Transverse colon (tissue), 4 donors: Measurements from ENCODE around the gene GAB2. TPM values are rescaled to one million over a fixed set of nuclear protein-coding genes. Genes with fewer than 3 reads are reported as not detected.
A peak's percentile ranks its signal among the peaks of the same experiment; 100 is the strongest.

Source experiments
- DNase-seq: peaks from one replicate; pipeline ENCODE4 v3.0.0-alpha.2; 2019
- H3K27ac ChIP-seq, 4 donors: fragments of 200-600 bp; sonication (generic); 2 replicates each; pipeline ENCODE4 v1.5.1; 2016 to 2018; ENCODE audit warnings: inconsistent platforms in 4 of 4
- H3K27me3 ChIP-seq: fragments of 200-600 bp; sonication (generic); 2 replicates; pipeline ENCODE4 v1.5.1; 2017; ENCODE audit warnings: inconsistent platforms
- H3K36me3 ChIP-seq, 4 donors: fragments of 200-600 bp; sonication (generic); 2 replicates each; pipeline ENCODE4 v1.5.1; 2017 to 2019; ENCODE audit warnings: inconsistent platforms in 4 of 4
- H3K4me1 ChIP-seq, 4 donors: fragments of 200-600 bp; sonication (generic); 2 replicates each; pipeline ENCODE4 v1.5.1; 2017 to 2020; ENCODE audit warnings: inconsistent platforms in 4 of 4
- H3K4me3 ChIP-seq, 4 donors: fragments of 200-600 bp; sonication (generic); 1 replicate in 1 of 4; 2 replicates in 3 of 4; pipeline versions ENCODE4 v1.5.1 to v1.6.1; 2017 to 2019; ENCODE audit warnings: inconsistent platforms in 4 of 4
- H3K9me3 ChIP-seq, 2 donors: fragments of 200-600 bp; sonication (generic); 2 replicates each; pipeline ENCODE4 v1.5.1; 2017 to 2019; ENCODE audit warnings: inconsistent platforms in 2 of 2
- EP300 ChIP-seq: sonication (generic); formaldehyde crosslinking; IDR thresholded peaks from one replicate; pipeline ENCODE4 v1.6.1; 2017; ENCODE audit warnings: antibody characterized with exemption, low read depth
- POLR2A ChIP-seq: fragments of 450-650 bp; IDR thresholded peaks from one replicate; pipeline ENCODE4 v1.6.1; 2016; ENCODE audit warnings: antibody characterized with exemption, mild to moderate bottlenecking, moderate library complexity
- POLR2AphosphoS5 ChIP-seq, 3 donors: sonication (generic); formaldehyde crosslinking; IDR thresholded peaks; one replicate each; pipeline ENCODE4 v1.6.1; 2016; ENCODE audit warnings: antibody characterized with exemption in 3 of 3
- WGBS, 2 donors: methylation state at CpG; one replicate each; pipeline ENCODE4 v1.1.5; 2018; ENCODE audit warnings: low coverage in 1 of 2; 5-methylcytosine and 5-hydroxymethylcytosine counted together
- in situ Hi-C, 4 donors: fragments of 200-750 bp; cut with MboI; loops; one replicate each; pipeline versions ENCODE4 v1.15.0 to v1.15.1; 2017; ENCODE audit warnings: low sequenced_read_pairs in 3 of 4, low pct_ligation_motif_present in 1 of 4, low pct_unique_long_range_greater_than_20kb in 1 of 4
- intact Hi-C: fragments of 100-400 bp; cut with DNase I; formaldehyde crosslinking; loops from one replicate; pipeline ENCODE4 v1.15.1; 2023; ENCODE audit warnings: low total_unique reads
- total RNA-seq, 4 donors: library from RNA; depleted of rRNA; stranded (reverse); fragments of >200 nt; gene quantifications; one replicate each; pipeline ENCODE4 v1.1.0, GENCODE V29; 2016
- TF ChIP-seq, protein P1 (sequence below), 5 experiments: fragments of 200-600 bp in 3 of 5; fragments of 450-650 bp in 2 of 5; sonication (generic) in 3 of 5; IDR thresholded peaks; 1 replicate in 2 of 5; 2 replicates in 3 of 5; pipeline ENCODE4 v1.5.1; 2016 to 2017; ENCODE audit warnings: antibody characterized with exemption in 5 of 5, inconsistent platforms in 3 of 5, mild to moderate bottlenecking in 2 of 5, moderate library complexity in 1 of 5

The GAB2 gene
- total RNA-seq, 4 donors from 2014 or later = 5.8 to 35.7 (median 22.9) TPM

DNA sequence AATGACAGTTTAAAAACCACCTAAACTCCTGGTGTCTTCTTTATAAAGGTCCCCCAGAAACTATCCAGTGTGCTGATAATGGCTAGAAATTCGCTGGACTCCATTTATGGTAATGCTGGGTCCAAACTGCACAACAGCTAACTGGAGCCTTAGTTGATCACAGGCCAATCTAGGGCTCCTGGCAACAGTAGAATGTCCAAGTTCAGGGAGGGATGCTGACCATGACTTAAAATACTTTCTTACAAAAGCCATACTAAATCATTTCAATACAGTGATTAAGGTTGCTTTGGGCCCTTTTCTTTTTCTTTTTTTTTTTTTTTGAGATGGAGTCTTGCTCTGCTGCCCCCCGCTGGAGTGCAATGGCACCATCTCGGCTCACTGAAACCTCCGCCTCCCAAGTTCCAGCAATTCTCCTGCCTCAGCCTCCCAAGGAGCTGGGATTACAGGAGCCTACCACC lies 14.5 kb upstream of the GAB2 start:
- Histone ChIP-seq H3K36me3 (peaks cover 0 to 6% (median 0%) of the 10 kb centered on the region in 4 donors), H3K9me3 (no peaks in the 10 kb centered on the region), H3K27ac (no peak overlapping the region), H3K27me3 (no peaks in the 10 kb centered on the region), H3K4me1 (peaks cover 0 to 24% (median 10%) of the 10 kb centered on the region in 4 donors), H3K4me3 (no peak overlapping the region)
- intact Hi-C loops = no loop called here
- in situ Hi-C loops = loop anchor here in 1 of 4 donors (10.0 kb wide), 1 partner anchor 207 kb away; no protein-coding TSS in a partner anchor
- WGBS, 2 donors = 78% methylated on average over 4 of the region's 4 CpGs; no CpG with 5 or more reads in 1 of the 2 donors
- no peak for DNase-seq
- TF ChIP-seq EP300 (no peak), POLR2A (no peak), POLR2AphosphoS5 (IDR thresholded peaks at IDR 0.05) (no peak)
- TF ChIP-seq, protein P1, sequence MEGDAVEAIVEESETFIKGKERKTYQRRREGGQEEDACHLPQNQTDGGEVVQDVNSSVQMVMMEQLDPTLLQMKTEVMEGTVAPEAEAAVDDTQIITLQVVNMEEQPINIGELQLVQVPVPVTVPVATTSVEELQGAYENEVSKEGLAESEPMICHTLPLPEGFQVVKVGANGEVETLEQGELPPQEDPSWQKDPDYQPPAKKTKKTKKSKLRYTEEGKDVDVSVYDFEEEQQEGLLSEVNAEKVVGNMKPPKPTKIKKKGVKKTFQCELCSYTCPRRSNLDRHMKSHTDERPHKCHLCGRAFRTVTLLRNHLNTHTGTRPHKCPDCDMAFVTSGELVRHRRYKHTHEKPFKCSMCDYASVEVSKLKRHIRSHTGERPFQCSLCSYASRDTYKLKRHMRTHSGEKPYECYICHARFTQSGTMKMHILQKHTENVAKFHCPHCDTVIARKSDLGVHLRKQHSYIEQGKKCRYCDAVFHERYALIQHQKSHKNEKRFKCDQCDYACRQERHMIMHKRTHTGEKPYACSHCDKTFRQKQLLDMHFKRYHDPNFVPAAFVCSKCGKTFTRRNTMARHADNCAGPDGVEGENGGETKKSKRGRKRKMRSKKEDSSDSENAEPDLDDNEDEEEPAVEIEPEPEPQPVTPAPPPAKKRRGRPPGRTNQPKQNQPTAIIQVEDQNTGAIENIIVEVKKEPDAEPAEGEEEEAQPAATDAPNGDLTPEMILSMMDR (IDR thresholded peaks at IDR 0.05) = peak; percentile 28 to 49 (median 37)

DNA sequence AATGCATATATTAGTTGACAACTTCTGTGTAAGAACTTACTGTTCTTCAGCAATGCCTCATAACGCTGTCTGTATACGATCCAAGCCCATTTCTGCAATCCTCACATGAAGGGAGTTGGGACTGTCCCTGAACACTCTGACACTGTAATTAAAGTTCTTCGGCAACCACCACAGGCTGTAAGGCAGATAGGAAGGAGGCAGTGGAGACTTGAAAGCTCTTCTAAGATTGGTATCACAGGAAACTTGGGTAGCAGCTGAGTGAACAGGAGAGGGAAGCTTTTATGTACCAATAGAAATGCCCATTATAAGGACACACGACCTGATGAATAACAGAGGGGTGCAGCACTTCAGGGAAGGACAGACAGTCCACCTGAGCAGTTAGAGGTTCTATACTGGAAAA lies 12.0 kb upstream of the GAB2 start:
- no peak overlapping the region for H3K27ac ChIP-seq
- intact Hi-C loops (no loop called here), in situ Hi-C loops (loop anchor here in 3 of 4 donors (10.0 kb wide), 2 partner anchors 135 to 205 kb away; no protein-coding TSS in a partner anchor)
- no peak for DNase-seq
- no peaks in the 10 kb centered on the region for H3K27me3 ChIP-seq
- no peaks in the 10 kb centered on the region for H3K9me3 ChIP-seq
- peaks cover 0 to 24% (median 10%) of the 10 kb centered on the region in 4 donors for H3K4me1 ChIP-seq
- no peaks in the 10 kb centered on the region for H3K36me3 ChIP-seq
- TF ChIP-seq, protein P1 (IDR thresholded peaks at IDR 0.05) = no peak
- TF ChIP-seq POLR2A (no peak), EP300 (no peak), POLR2AphosphoS5 (IDR thresholded peaks at IDR 0.05) (no peak)
- no peak overlapping the region for H3K4me3 ChIP-seq
- 36% methylated on average over 4 of the region's 4 CpGs; no CpG with 5 or more reads in 1 of the 2 donors for WGBS, 2 donors

DNA sequence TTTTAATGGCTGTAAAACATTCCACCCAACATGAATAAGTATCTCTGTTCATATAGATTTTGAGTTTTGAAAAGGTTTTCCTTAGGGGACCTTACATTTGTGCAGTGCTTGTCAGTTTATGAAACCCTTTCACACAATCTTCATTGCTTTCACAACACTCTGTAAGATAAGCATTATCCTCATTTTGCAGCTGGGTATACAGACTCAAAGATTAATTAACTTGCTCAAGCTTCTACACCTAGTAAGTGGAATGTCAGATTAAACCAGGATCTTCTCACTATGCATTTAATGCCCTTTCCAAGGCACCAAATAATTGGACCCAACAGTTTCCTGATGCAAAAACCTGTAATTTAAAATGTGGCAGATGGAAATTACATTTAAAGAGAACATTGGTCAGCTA lies 11.6 kb upstream of the GAB2 start:
- Histone ChIP-seq H3K27ac (no peak overlapping the region), H3K27me3 (no peaks in the 10 kb centered on the region), H3K4me3 (no peak overlapping the region), H3K4me1 (peaks cover 0 to 24% (median 10%) of the 10 kb centered on the region in 4 donors), H3K36me3 (no peaks in the 10 kb centered on the region), H3K9me3 (no peaks in the 10 kb centered on the region)
- intact Hi-C loops (no loop called here), in situ Hi-C loops (loop anchor here in 2 of 4 donors (10.0 kb wide), 1 partner anchor 136 kb away; no protein-coding TSS in a partner anchor)
- TF ChIP-seq, protein P1 (IDR thresholded peaks at IDR 0.05) = no peak
- TF ChIP-seq POLR2A = no peak
- no peak for TF ChIP-seq POLR2AphosphoS5 (IDR thresholded peaks at IDR 0.05)
- TF ChIP-seq EP300 = no peak
- no peak for DNase-seq

DNA sequence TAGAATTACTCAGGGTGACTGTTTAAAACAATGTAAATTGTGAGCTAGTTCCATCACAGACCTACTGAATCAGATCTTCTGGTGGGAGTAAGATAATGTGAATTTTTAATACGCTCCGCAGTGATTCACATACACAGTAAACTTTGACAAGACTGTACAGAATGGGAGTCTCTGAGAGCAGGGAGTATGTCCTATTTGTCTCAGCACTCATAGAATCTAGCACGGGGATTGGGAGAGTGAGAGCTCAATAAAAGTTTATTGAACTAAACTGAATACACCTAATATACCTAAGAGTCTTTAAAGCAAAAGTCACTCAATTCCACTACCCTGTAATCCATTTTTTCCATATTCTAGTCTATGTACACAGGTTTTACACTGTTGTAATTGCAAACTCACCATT lies 11.2 kb upstream of the GAB2 start:
- H3K4me3 ChIP-seq = no peak overlapping the region
- no peak overlapping the region for H3K27ac ChIP-seq
- in situ Hi-C loops (loop anchor here in 2 of 4 donors (10.0 kb wide), 1 partner anchor 136 kb away; no protein-coding TSS in a partner anchor), intact Hi-C loops (no loop called here)
- no peaks in the 10 kb centered on the region for H3K36me3 ChIP-seq
- no peaks in the 10 kb centered on the region for H3K27me3 ChIP-seq
- DNase-seq = no peak
- peaks cover 0 to 24% (median 10%) of the 10 kb centered on the region in 4 donors for H3K4me1 ChIP-seq
- TF ChIP-seq POLR2AphosphoS5 (IDR thresholded peaks at IDR 0.05) = no peak
- TF ChIP-seq, protein P1 (IDR thresholded peaks at IDR 0.05) = no peak
- no peak for TF ChIP-seq POLR2A
- no peak for TF ChIP-seq EP300
- whole genome bisulfite sequencing, 2 donors = 56 to 68% methylated on average over 3 of the region's 3 CpGs
- no peaks in the 10 kb centered on the region for H3K9me3 ChIP-seq
